Middle frontal gyrus (tissue), 1 donor: ENCODE measurements around the gene DNAJB8.

Experiments used
- DNase-seq: peaks from one replicate; pipeline ENCODE4 v3.0.0-alpha.2; 2015; ENCODE audit warnings: low spot score; ENCODE audit errors: extremely low spot score

The DNAJB8 gene

GRCh38 chr3:128494367-128494650 is 27.6 kb upstream of the DNAJB8 start:
- no peak for DNase-seq

- no peak for DNase-seq
Measured at GRCh38 chr3:128493570-128494366, 27.1 kb upstream of the DNAJB8 start.

- no peak for DNase-seq
Measured at GRCh38 chr3:128492671-128493569, 26.2 kb upstream of the DNAJB8 start, which contains the start of gene GATA2. GATA2 (minus strand) TSS chr3:128493201; CDS start chr3:128487031, 6,170 bp downstream.

- no peak for DNase-seq
Measured at GRCh38 chr3:128491941-128492670, 25.4 kb upstream of the DNAJB8 start.

- no peak for DNase-seq
Measured at GRCh38 chr3:128491691-128491940, 24.9 kb upstream of the DNAJB8 start.

- DNase-seq: no peak
Measured at GRCh38 chr3:128490915-128491690, 24.4 kb upstream of the DNAJB8 start.

- DNase-seq: no peak
Measured at GRCh38 chr3:128490650-128490914, 23.9 kb upstream of the DNAJB8 start.

- no peak for DNase-seq
Measured at GRCh38 chr3:128489927-128490649, 23.4 kb upstream of the DNAJB8 start.

GRCh38 chr3:128489674-128489926 is 22.9 kb upstream of the DNAJB8 start:
- DNase-seq: no peak

- no peak for DNase-seq
Measured at GRCh38 chr3:128488991-128489673, 22.4 kb upstream of the DNAJB8 start.

- no peak for DNase-seq
Measured at GRCh38 chr3:128488636-128488990, 21.9 kb upstream of the DNAJB8 start.

GRCh38 chr3:128487813-128488635 is 21.3 kb upstream of the DNAJB8 start:
- no peak for DNase-seq

- DNase-seq: no peak
Measured at GRCh38 chr3:128487538-128487812, 20.8 kb upstream of the DNAJB8 start.

- DNase-seq: no peak
Measured at GRCh38 chr3:128486681-128487537, 20.2 kb upstream of the DNAJB8 start.

- DNase-seq: no peak
Measured at GRCh38 chr3:128486205-128486628, 19.5 kb upstream of the DNAJB8 start.

GRCh38 chr3:128485282-128486204 is 18.9 kb upstream of the DNAJB8 start:
- DNase-seq: no peak

- DNase-seq: no peak
Measured at GRCh38 chr3:128484404-128485281, 18.0 kb upstream of the DNAJB8 start.
